Stimulated activated memory B cell treated with anti-CD40 and anti-IgM and Interleukin-4, amounts not matched to agents 10 μg/mL and 1 μg/mL and 100 μg/mL, for 72 hours (primary cell): ENCODE results near the gene MMP13.

Source experiments
- ATAC-seq: fragments of 150-1000 bp; cut with Tn5 transposase; 2 replicates; pipeline ENCODE4 v1.10.0; 2021
- H3K27ac Mint-ChIP-seq: one replicate; pipeline ENCODE4 v1.8.0; 2022; ENCODE audit warnings: mild to moderate bottlenecking, mixed read lengths
- H3K27me3 Mint-ChIP-seq: one replicate; pipeline ENCODE4 v1.8.0; 2022; ENCODE audit warnings: mixed read lengths
- H3K36me3 Mint-ChIP-seq: one replicate; pipeline ENCODE4 v1.8.0; 2022; ENCODE audit warnings: mixed read lengths
- H3K4me1 Mint-ChIP-seq: one replicate; pipeline ENCODE4 v1.8.0; 2022; ENCODE audit warnings: mixed read lengths
- H3K4me3 Mint-ChIP-seq: one replicate; pipeline ENCODE4 v1.8.0; 2022; ENCODE audit warnings: mild to moderate bottlenecking, moderate library complexity, mixed read lengths
- H3K9me3 Mint-ChIP-seq: one replicate; pipeline ENCODE4 v1.8.0; 2022; ENCODE audit warnings: mixed read lengths

MMP13 gene

GRCh38 chr11:102964867-102965266, 9.3 kb upstream of the MMP13 start:
- Mint-ChIP-seq H3K4me1 (no peaks in the 10 kb centered on the region), H3K36me3 (no peaks in the 10 kb centered on the region), H3K4me3 (no peak overlapping the region), H3K9me3 (peaks cover 6% of the 10 kb centered on the region), H3K27me3 (no peaks in the 10 kb centered on the region), H3K27ac (no peak overlapping the region)
- ATAC-seq = no peak

- H3K27me3 Mint-ChIP-seq = no peaks in the 10 kb centered on the region
- H3K27ac Mint-ChIP-seq = no peak overlapping the region
- H3K4me3 Mint-ChIP-seq = no peak overlapping the region
- no peaks in the 10 kb centered on the region for H3K9me3 Mint-ChIP-seq
- no peak for ATAC-seq
- no peaks in the 10 kb centered on the region for H3K36me3 Mint-ChIP-seq
- no peaks in the 10 kb centered on the region for H3K4me1 Mint-ChIP-seq
Measured at GRCh38 chr11:102957953-102958352, 2.4 kb upstream of the MMP13 start.

- Mint-ChIP-seq H3K36me3 (no peaks in the 10 kb centered on the region), H3K4me1 (no peaks in the 10 kb centered on the region), H3K27me3 (peaks cover 6% of the 10 kb centered on the region), H3K9me3 (no peaks in the 10 kb centered on the region), H3K27ac (no peak overlapping the region), H3K4me3 (no peak overlapping the region)
- no peak for ATAC-seq
Measured at GRCh38 chr11:102950622-102951081, 4.9 kb downstream of the MMP13 start.

- Mint-ChIP-seq H3K4me1 (peaks cover 2% of the 10 kb centered on the region), H3K4me3 (no peak overlapping the region), H3K27me3 (peaks cover 6% of the 10 kb centered on the region), H3K36me3 (no peaks in the 10 kb centered on the region), H3K27ac (no peak overlapping the region), H3K9me3 (no peaks in the 10 kb centered on the region)
- no peak for ATAC-seq
Measured at GRCh38 chr11:102946237-102946636, 9.3 kb downstream of the MMP13 start.

- peaks cover 5% of the 10 kb centered on the region for H3K27me3 Mint-ChIP-seq
- H3K27ac Mint-ChIP-seq = no peak overlapping the region
- ATAC-seq = peak; percentile 56
- no peaks in the 10 kb centered on the region for H3K36me3 Mint-ChIP-seq
- no peaks in the 10 kb centered on the region for H3K9me3 Mint-ChIP-seq
- peaks cover 6% of the 10 kb centered on the region for H3K4me1 Mint-ChIP-seq
- H3K4me3 Mint-ChIP-seq = no peak overlapping the region
Measured at GRCh38 chr11:102940714-102941588, 14.6 kb downstream of the MMP13 start.

DNA sequence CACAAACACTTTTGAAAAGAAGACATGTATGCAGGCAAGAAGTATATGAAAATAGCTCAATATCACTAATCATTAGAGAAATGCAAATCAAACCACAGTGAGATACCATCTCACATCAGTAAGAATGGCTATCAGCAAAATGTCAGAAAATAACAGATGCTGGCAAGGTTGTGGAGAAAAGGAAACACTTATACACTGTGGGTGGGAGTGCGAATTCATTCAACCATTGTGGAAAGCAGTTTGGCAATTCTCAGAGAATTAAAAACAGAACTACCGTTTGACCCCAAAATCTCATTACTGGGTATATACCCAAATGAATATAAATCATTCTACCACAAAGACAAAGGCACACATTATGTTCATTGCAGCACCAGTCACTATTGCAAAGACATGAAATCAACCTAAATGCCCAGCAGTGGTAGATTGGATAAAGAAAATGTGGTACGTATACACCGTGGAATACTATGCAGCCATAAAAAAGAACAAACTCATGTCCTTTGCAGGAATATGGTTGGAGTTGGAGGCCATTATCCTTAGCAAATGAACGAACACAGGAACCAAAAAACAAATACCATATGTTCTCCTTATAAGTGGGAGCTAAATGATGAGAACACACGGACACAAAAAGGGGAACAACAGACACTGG, 18.5 kb downstream of the MMP13 start:
- no peak for ATAC-seq
- peaks cover 6% of the 10 kb centered on the region for H3K4me1 Mint-ChIP-seq
- no peaks in the 10 kb centered on the region for H3K9me3 Mint-ChIP-seq
- peaks cover 22% of the 10 kb centered on the region for H3K27me3 Mint-ChIP-seq
- no peak overlapping the region for H3K4me3 Mint-ChIP-seq
- H3K27ac Mint-ChIP-seq = no peak overlapping the region
- no peaks in the 10 kb centered on the region for H3K36me3 Mint-ChIP-seq

GRCh38 chr11:102935514-102935913, 20.0 kb downstream of the MMP13 start:
- Mint-ChIP-seq H3K9me3 (no peaks in the 10 kb centered on the region), H3K27me3 (peaks cover 22% of the 10 kb centered on the region), H3K4me1 (no peaks in the 10 kb centered on the region), H3K36me3 (no peaks in the 10 kb centered on the region), H3K27ac (no peak overlapping the region), H3K4me3 (no peak overlapping the region)
- no peak for ATAC-seq

- no peaks in the 10 kb centered on the region for H3K9me3 Mint-ChIP-seq
Measured at GRCh38 chr11:102934735-102935134, 20.8 kb downstream of the MMP13 start.

GRCh38 chr11:102933627-102934026, 21.9 kb downstream of the MMP13 start:
- no peak overlapping the region for H3K27ac Mint-ChIP-seq
- peak; percentile 13 for ATAC-seq
- H3K9me3 Mint-ChIP-seq = no peaks in the 10 kb centered on the region

More at GRCh38 chr11:102934735-102935134, 20.8 kb downstream of the MMP13 start:
- H3K27ac Mint-ChIP-seq = no peak overlapping the region
- no peak for ATAC-seq
- H3K36me3 Mint-ChIP-seq = no peaks in the 10 kb centered on the region
- H3K27me3 Mint-ChIP-seq = peaks cover 22% of the 10 kb centered on the region
- H3K4me3 Mint-ChIP-seq = no peak overlapping the region
- H3K4me1 Mint-ChIP-seq = no peaks in the 10 kb centered on the region

DNA sequence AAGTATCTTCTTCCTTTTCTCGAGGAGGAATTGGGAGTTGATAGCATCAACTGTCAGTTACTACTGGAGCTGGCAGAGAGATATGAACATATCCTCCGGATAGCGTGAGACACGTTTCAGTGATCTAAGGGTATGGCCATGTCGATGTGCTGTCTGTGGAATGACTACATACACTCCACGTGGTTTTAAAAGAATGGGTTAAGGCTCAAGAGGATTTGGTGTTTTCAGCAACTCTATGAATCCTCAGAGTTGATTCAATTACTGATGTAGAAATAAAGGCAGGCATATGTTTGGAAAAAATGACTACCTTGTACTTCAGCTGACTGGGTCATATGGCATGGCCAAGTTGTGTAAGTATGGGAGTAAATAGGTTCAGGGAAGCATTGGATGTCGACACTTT, 22.9 kb downstream of the MMP13 start:
- no peak for ATAC-seq
- Mint-ChIP-seq H3K4me1 (no peaks in the 10 kb centered on the region), H3K27me3 (peaks cover 22% of the 10 kb centered on the region), H3K4me3 (no peak overlapping the region), H3K27ac (no peak overlapping the region), H3K36me3 (no peaks in the 10 kb centered on the region), H3K9me3 (no peaks in the 10 kb centered on the region)

More at GRCh38 chr11:102933627-102934026, 21.9 kb downstream of the MMP13 start:
- no peaks in the 10 kb centered on the region for H3K36me3 Mint-ChIP-seq
- H3K4me1 Mint-ChIP-seq = no peaks in the 10 kb centered on the region
- H3K27me3 Mint-ChIP-seq = peaks cover 22% of the 10 kb centered on the region
- H3K4me3 Mint-ChIP-seq = no peak overlapping the region

DNA sequence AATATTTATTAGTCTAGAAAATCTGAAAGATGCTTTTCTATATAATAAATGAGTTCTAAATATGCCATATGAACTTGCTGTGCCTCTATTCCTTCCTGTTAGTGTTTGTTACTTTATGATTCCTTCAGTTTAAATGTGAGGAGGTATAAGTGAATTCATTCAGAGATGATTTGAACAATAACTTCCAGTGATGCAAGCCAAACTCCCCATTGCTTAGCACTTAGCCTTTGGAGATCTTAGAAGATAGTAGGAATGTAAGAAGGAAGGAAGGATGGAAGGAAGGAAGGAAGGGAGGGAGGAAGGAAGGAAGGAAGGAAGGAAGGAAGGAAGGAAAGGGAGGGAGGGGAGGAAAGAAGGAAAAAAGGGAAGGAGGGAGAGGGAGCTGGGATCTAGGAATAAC, 25.1 kb downstream of the MMP13 start:
- no peak overlapping the region for H3K27ac Mint-ChIP-seq

GRCh38 chr11:102929972-102930371, 25.6 kb downstream of the MMP13 start:
- no peak overlapping the region for H3K4me3 Mint-ChIP-seq
- no peak overlapping the region for H3K27ac Mint-ChIP-seq
- H3K9me3 Mint-ChIP-seq = no peaks in the 10 kb centered on the region
- H3K36me3 Mint-ChIP-seq = no peaks in the 10 kb centered on the region
- ATAC-seq = no peak
- H3K27me3 Mint-ChIP-seq = peaks cover 9% of the 10 kb centered on the region
- no peaks in the 10 kb centered on the region for H3K4me1 Mint-ChIP-seq

More for the DNA sequence above, 25.1 kb downstream of the MMP13 start:
- Mint-ChIP-seq H3K4me3 (no peak overlapping the region), H3K9me3 (no peaks in the 10 kb centered on the region), H3K27me3 (peaks cover 12% of the 10 kb centered on the region), H3K4me1 (no peaks in the 10 kb centered on the region), H3K36me3 (no peaks in the 10 kb centered on the region)
- no peak for ATAC-seq

DNA sequence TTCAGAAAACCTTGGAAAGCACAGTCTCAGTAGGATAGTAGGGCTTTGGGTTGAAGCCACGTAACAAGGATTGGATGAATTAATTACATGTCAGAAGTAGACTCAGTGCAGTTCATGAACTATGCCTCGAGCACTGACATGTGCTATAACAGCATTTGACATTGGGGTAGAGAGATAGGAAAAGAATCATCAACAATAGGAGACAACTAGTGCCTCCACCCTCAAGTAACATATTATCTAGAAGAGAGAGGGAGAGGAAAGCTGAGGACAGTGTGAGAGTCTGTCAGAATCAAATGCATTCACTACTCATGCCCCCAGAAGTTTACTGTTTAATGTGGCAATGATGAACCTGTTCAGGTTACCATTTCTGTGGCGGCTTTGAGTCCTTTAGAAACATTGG, 26.4 kb downstream of the MMP13 start:
- H3K4me3 Mint-ChIP-seq = no peak overlapping the region
- H3K9me3 Mint-ChIP-seq = no peaks in the 10 kb centered on the region
- H3K36me3 Mint-ChIP-seq = no peaks in the 10 kb centered on the region
- ATAC-seq = no peak
- H3K27me3 Mint-ChIP-seq = peaks cover 2% of the 10 kb centered on the region
- H3K4me1 Mint-ChIP-seq = no peaks in the 10 kb centered on the region
- H3K27ac Mint-ChIP-seq = no peak overlapping the region

DNA sequence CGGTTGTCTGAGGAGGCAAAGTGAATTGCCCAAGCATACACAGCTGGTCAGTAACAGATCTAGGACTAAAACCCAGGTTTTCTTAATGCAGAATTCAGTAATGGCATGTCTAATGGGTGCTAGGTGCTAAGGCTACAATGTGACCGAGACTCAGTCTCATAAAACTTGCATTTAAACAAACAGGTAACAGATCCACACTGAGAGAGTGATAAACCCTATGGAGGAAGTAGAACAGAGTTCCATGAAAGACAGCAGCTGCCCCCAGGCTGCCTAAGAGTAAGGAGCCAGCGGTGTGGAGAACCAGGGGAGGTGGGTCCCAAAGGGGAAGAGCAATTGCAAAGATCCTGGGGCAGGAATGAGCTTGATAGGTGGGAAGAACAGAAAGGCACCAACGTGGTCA, 27.3 kb downstream of the MMP13 start:
- no peaks in the 10 kb centered on the region for H3K36me3 Mint-ChIP-seq
- ATAC-seq = no peak
- H3K27me3 Mint-ChIP-seq = no peaks in the 10 kb centered on the region
- no peak overlapping the region for H3K4me3 Mint-ChIP-seq
- H3K4me1 Mint-ChIP-seq = no peaks in the 10 kb centered on the region
- H3K9me3 Mint-ChIP-seq = no peaks in the 10 kb centered on the region
- H3K27ac Mint-ChIP-seq = no peak overlapping the region

DNA sequence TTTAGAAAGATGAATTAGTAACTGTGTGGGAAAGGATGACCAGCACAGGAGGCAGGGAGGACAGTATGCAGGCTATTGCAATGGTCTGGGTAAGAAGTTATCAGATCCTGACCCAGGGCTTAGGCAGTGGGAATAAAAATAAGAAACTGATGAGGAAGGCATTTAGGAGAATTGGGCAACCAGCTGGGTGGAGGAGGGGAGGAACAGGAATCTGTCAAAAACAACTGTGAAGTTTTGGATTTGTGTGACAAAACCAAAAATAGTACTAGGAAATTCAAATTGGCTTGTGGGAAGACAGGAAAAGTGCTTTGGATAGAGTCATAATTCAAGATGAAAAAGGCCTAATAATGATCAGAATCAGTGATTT, 27.9 kb downstream of the MMP13 start:
- Mint-ChIP-seq H3K9me3 (no peaks in the 10 kb centered on the region), H3K36me3 (no peaks in the 10 kb centered on the region), H3K27ac (no peak overlapping the region), H3K4me3 (no peak overlapping the region), H3K27me3 (no peaks in the 10 kb centered on the region), H3K4me1 (no peaks in the 10 kb centered on the region)
- no peak for ATAC-seq
